GM12878 (cell line): ENCODE measurements around the gene CDC45. TPM values are rescaled to one million over a fixed set of nuclear protein-coding genes. Genes with fewer than 3 reads are reported as not detected.

Experiments
- ATAC-seq: fragments of 200-7000 bp; cut with Tn5 transposase; 3 replicates; pipeline ENCODE4 v1.9.1; 2020; ENCODE audit warnings: mild to moderate bottlenecking, moderate library complexity
- BruUV-seq: library from RNA; stranded (reverse); fragments of 400-500 nt; replicated peaks from 2 replicates; lab custom pipeline; 2021; lab: Mats Ljungman, UMichigan
- CTCF ChIA-PET: fragments of 300-600 bp; sonication (Branson Sonifier 250); formaldehyde crosslinking; extraction: SDS; loops from one replicate; lab custom pipeline; 2021; ENCODE audit warnings: inconsistent platforms; lab: Yijun Ruan, JAX
- POLR2A ChIA-PET: fragments of 350-600 bp; formaldehyde crosslinking; extraction: SDS; loops from one replicate; lab custom pipeline; 2021; ENCODE audit warnings: inconsistent platforms; lab: Charles Lee
- RAD21 ChIA-PET: fragments of 300-600 bp; sonication (Branson Sonifier 250); formaldehyde crosslinking; loops from one replicate; lab custom pipeline; 2023; ENCODE audit warnings: antibody characterized with exemption; ENCODE audit not compliant: unreplicated experiment; lab: Charles Lee
- SMC1A ChIA-PET: fragments of 300-600 bp; sonication (Branson Sonifier 250); formaldehyde crosslinking; loops from one replicate; lab custom pipeline; 2023; ENCODE audit not compliant: unreplicated experiment, uncharacterized antibody; lab: Charles Lee
- DNase-seq: peaks from one replicate; pipeline ENCODE4 v3.0.0-alpha.2; 2011; ENCODE audit warnings: low read depth, low spot score
- FAIRE-seq: peaks from 3 replicates; lab custom pipeline; 2011; peaks lifted over from hg19 to GRCh38; lab: Jason Lieb, UNC
- H2AFZ ChIP-seq: 2 replicates; pipeline ENCODE4 v1.6.0; 2011; ENCODE audit warnings: low read depth, low read length, control low read depth; ENCODE audit not compliant: control insufficient read depth
- H3K27ac ChIP-seq: 2 replicates; pipeline ENCODE4 v1.5.1; 2011; ENCODE audit warnings: control low read depth; ENCODE audit not compliant: control insufficient read depth, insufficient read depth
- H3K27me3 ChIP-seq, 2 experiments: replicated peaks in 1 of 2; 2 replicates each; pipeline versions ENCODE4 v1.6.0 to v1.6.1; 2011; ENCODE audit warnings: low read length in 1 of 2; ENCODE audit not compliant: control insufficient read depth in 2 of 2, insufficient read depth in 2 of 2
- H3K36me3 ChIP-seq, 2 experiments: 2 replicates each; pipeline ENCODE4 v1.5.1; 2011; ENCODE audit warnings: low read length in 1 of 2; ENCODE audit not compliant: control insufficient read depth in 2 of 2, insufficient read depth in 2 of 2
- H3K4me1 ChIP-seq: 2 replicates; pipeline ENCODE4 v1.6.1; 2011; ENCODE audit warnings: mild to moderate bottlenecking, low read length, moderate library complexity, mixed read lengths; ENCODE audit not compliant: control insufficient read depth, insufficient read depth
- H3K4me2 ChIP-seq: 2 replicates; pipeline ENCODE4 v1.6.0; 2011; ENCODE audit warnings: control low read depth; ENCODE audit not compliant: control insufficient read depth, insufficient read depth
- H3K4me3 ChIP-seq: fragments of 200-600 bp; sonication (generic); 2 replicates; pipeline ENCODE4 v1.5.1; 2016
- H3K79me2 ChIP-seq: 2 replicates; pipeline ENCODE4 v1.6.0; 2011; ENCODE audit warnings: low read length; ENCODE audit not compliant: control insufficient read depth, insufficient read depth
- H3K9ac ChIP-seq: 2 replicates; pipeline ENCODE4 v1.8.0; 2011; ENCODE audit warnings: low read length, control low read depth, mixed read lengths; ENCODE audit not compliant: control insufficient read depth, insufficient read depth
- H3K9me3 ChIP-seq: replicated peaks from 3 replicates; pipeline ENCODE4 v1.5.1; 2011; ENCODE audit warnings: mild to moderate bottlenecking, low read length; ENCODE audit not compliant: control insufficient read depth, insufficient read depth
- H4K20me1 ChIP-seq: 2 replicates; pipeline ENCODE4 v1.6.0; 2011; ENCODE audit not compliant: control insufficient read depth, insufficient read depth
- BMI1 ChIP-seq: fragments of 450-650 bp; IDR thresholded peaks from 2 replicates; pipeline ENCODE4 v1.6.1; 2016; ENCODE audit warnings: mild to moderate bottlenecking, moderate library complexity, borderline replicate concordance
- CHD4 ChIP-seq: fragments of 200-600 bp; sonication (generic); IDR thresholded peaks from 2 replicates; pipeline ENCODE4 v1.6.1; 2016; ENCODE audit warnings: mild to moderate bottlenecking
- CREM ChIP-seq: IDR thresholded peaks from 2 replicates; pipeline ENCODE4 v1.6.1; 2014; ENCODE audit warnings: antibody characterized with exemption, low read depth
- EGR1 ChIP-seq, 2 experiments: IDR thresholded peaks; 1 replicate in 1 of 2; 2 replicates in 1 of 2; pipeline ENCODE4 v1.6.1; 2011 to 2012; ENCODE audit warnings: low read depth in 2 of 2, low read length in 2 of 2, borderline replicate concordance in 1 of 2, mild to moderate bottlenecking in 1 of 2, moderate library complexity in 1 of 2
- HDAC6 ChIP-seq: fragments of 200-600 bp; sonication (generic); IDR thresholded peaks from one replicate; pipeline ENCODE4 v1.8.0; 2017; ENCODE audit warnings: antibody characterized with exemption; ENCODE audit not compliant: unreplicated experiment
- JUNB ChIP-seq: IDR thresholded peaks from 2 replicates; pipeline ENCODE4 v1.6.1; 2016; ENCODE audit warnings: antibody characterized with exemption, mild to moderate bottlenecking
- NFYB ChIP-seq: IDR thresholded peaks from 2 replicates; pipeline ENCODE4 v1.6.1; 2011; ENCODE audit warnings: low read depth, mild to moderate bottlenecking, low read length, improper control_type of control experiment, moderate library complexity; ENCODE audit not compliant: insufficient read depth
- NRF1 ChIP-seq: conservative IDR thresholded peaks from 2 replicates; pipeline ENCODE4 v1.6.1; 2011; ENCODE audit warnings: mild to moderate bottlenecking, low read depth, low read length, improper control_type of control experiment
- RBBP5 ChIP-seq: fragments of 200-600 bp; sonication (generic); conservative IDR thresholded peaks from 2 replicates; pipeline ENCODE4 v1.6.1; 2016
- WGBS: methylation state at CpG from one replicate; pipeline ENCODE4 v1.1.6; 2016; ENCODE audit warnings: low lambda C conversion rate; ENCODE audit not compliant: insufficient replicate concordance, insufficient coverage; ENCODE audit errors: missing lambda C conversion rate; 5-methylcytosine and 5-hydroxymethylcytosine counted together
- in situ Hi-C: fragments of 300-500 bp; cut with MboI; formaldehyde crosslinking; loops from 9 replicates; pipeline ENCODE4 v1.14.3; 2018; ENCODE audit warnings: mixed read lengths
- intact Hi-C: fragments of 100-400 bp; cut with micrococcal nuclease; formaldehyde crosslinking; loops from one replicate; pipeline ENCODE4 v1.14.2; 2022; ENCODE audit not compliant: unreplicated experiment
- polyA plus RNA-seq, 11 experiments: library from polyadenylated mRNA; depleted of rRNA in 4 of 11; unstranded in 6 of 11; stranded (reverse) in 5 of 11; fragments of >200 nt; fragmentation: Nextera tagmentation in 4 of 11; fragmentation: Illumina TruSeq in 1 of 11; extraction: Ambion mirVana in 4 of 11; extraction: Trizol in 1 of 11; gene quantifications; 1 replicate in 1 of 11; 2 replicates in 10 of 11; pipeline versions ENCODE4 v1.2.1 to v1.2.3, GENCODE V29; 2011 to 2016; ENCODE audit warnings: inconsistent platforms in 2 of 11, missing spikeins in 2 of 11, low read depth in 1 of 11
- total RNA-seq, 4 experiments: library from RNA; depleted of rRNA in 3 of 4; stranded (reverse); fragments of >200 nt in 3 of 4; fragmentation: Illumina TruSeq in 1 of 4; extraction: Trizol in 1 of 4; gene quantifications; 2 replicates each; pipeline versions ENCODE4 v1.2.1 to v1.2.3, GENCODE V29; 2013 to 2021
- TF ChIP-seq, protein P1 (sequence below): IDR thresholded peaks from 2 replicates; pipeline ENCODE4 v1.6.1; 2011; ENCODE audit warnings: borderline replicate concordance, low read depth, mild to moderate bottlenecking, moderate library complexity, mixed read lengths, low read length; ENCODE audit not compliant: insufficient read depth; ENCODE audit errors: extremely low read length
- TF ChIP-seq, protein P2 (sequence below): fragments of 450-650 bp; IDR thresholded peaks from 2 replicates; pipeline ENCODE4 v1.6.1; 2014; ENCODE audit warnings: mild to moderate bottlenecking
- TF ChIP-seq, protein P3 (sequence below): fragments of 150-350 bp; IDR thresholded peaks from 2 replicates; pipeline ENCODE4 v1.6.1; 2016; ENCODE audit warnings: low read depth, low read length

CDC45 gene
- total and polyA plus RNA-seq, 10 of the 15 experiments (the other 5 are each of a cell fraction or from before 2014, with no cell fraction given) = 40.8 to 88.5 (median 54.2) TPM

DNA sequence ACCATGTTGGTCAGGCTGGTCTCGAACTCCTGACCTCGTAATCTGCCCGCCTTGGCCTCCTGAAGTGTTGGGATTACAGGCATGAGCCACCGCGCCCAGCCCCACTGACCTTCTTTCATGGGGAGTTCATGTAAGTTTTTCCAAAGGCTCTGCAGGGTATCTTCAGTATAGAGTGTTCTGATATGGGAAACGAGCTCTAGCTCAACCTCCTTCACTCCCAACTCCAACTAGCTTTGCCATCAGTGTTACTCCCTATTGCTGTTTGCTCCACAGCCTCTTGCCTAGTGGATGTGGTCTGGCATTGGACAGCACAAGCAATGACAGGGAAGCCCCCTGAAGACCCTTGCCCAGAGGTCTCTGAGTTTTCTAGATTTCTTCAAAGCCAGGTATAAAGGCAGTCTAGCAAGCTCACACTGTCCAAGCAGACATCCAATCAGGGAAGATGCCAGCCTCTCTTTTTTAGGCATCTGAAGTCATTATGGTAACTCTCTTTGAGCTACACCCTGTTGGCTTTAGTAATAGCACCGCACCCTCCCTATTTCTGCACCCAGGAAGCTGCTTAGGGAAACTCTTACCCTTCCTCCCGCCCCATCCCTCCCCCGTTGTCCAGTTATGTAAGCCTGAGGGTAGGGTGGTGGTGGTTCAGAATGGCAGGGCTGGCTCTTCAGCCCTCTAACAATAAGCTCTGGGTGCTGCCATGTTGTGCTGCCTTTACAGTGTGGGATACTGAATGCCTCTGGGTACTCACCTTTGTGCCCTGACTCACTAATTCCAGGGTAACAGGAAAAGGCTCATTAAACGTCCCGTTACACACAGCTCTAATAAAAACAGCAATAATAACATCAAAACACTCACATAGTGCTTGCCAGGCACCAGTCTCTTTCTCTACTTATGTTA, 85.9 kb downstream of the CDC45 start:
- Histone ChIP-seq H3K9ac (no peak overlapping the region), H3K4me1 (no peaks in the 10 kb centered on the region), H3K9me3 (no peaks in the 10 kb centered on the region; the same call in 2 of the 3 replicates), H4K20me1 (no peaks in the 10 kb centered on the region), H2AFZ (no peak overlapping the region), H3K27me3 (no peaks in the 10 kb centered on the region), H3K27ac (no peak overlapping the region), H3K4me2 (no peak overlapping the region), H3K79me2 (no peaks in the 10 kb centered on the region), H3K36me3 (no peaks in the 10 kb centered on the region), H3K4me3 (no peak overlapping the region)
- DNase-seq = no peak
- BruUV-seq = no TSS peak
- ChIA-PET POLR2A (no interaction called here), CTCF (interaction anchor here (1.6 kb wide), 1 partner anchor 64 kb away, joined by 5 read pairs; no protein-coding TSS in a partner anchor), RAD21 (no interaction called here), SMC1A (no interaction called here)
- in situ Hi-C loops = loop anchor here (5.0 kb wide), 1 partner anchor 48 kb away; no protein-coding TSS in a partner anchor
- no peak for ATAC-seq
- TF ChIP-seq NFYB (no peak), HDAC6 (no peak), BMI1 (no peak), CREM (no peak), CHD4 (no peak), NRF1 (no peak), EGR1 (IDR thresholded peaks at IDR 0.05; ENCODE audit: borderline replicate concordance in 1 of 2, low read depth in 2 of 2, low read length in 2 of 2) (no peak), RBBP5 (no peak), JUNB (no peak)
- TF ChIP-seq, protein P1, sequence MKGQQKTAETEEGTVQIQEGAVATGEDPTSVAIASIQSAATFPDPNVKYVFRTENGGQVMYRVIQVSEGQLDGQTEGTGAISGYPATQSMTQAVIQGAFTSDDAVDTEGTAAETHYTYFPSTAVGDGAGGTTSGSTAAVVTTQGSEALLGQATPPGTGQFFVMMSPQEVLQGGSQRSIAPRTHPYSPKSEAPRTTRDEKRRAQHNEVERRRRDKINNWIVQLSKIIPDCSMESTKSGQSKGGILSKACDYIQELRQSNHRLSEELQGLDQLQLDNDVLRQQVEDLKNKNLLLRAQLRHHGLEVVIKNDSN = no peak
- TF ChIP-seq, protein P2, sequence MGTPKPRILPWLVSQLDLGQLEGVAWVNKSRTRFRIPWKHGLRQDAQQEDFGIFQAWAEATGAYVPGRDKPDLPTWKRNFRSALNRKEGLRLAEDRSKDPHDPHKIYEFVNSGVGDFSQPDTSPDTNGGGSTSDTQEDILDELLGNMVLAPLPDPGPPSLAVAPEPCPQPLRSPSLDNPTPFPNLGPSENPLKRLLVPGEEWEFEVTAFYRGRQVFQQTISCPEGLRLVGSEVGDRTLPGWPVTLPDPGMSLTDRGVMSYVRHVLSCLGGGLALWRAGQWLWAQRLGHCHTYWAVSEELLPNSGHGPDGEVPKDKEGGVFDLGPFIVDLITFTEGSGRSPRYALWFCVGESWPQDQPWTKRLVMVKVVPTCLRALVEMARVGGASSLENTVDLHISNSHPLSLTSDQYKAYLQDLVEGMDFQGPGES = no peak
- TF ChIP-seq, protein P3, sequence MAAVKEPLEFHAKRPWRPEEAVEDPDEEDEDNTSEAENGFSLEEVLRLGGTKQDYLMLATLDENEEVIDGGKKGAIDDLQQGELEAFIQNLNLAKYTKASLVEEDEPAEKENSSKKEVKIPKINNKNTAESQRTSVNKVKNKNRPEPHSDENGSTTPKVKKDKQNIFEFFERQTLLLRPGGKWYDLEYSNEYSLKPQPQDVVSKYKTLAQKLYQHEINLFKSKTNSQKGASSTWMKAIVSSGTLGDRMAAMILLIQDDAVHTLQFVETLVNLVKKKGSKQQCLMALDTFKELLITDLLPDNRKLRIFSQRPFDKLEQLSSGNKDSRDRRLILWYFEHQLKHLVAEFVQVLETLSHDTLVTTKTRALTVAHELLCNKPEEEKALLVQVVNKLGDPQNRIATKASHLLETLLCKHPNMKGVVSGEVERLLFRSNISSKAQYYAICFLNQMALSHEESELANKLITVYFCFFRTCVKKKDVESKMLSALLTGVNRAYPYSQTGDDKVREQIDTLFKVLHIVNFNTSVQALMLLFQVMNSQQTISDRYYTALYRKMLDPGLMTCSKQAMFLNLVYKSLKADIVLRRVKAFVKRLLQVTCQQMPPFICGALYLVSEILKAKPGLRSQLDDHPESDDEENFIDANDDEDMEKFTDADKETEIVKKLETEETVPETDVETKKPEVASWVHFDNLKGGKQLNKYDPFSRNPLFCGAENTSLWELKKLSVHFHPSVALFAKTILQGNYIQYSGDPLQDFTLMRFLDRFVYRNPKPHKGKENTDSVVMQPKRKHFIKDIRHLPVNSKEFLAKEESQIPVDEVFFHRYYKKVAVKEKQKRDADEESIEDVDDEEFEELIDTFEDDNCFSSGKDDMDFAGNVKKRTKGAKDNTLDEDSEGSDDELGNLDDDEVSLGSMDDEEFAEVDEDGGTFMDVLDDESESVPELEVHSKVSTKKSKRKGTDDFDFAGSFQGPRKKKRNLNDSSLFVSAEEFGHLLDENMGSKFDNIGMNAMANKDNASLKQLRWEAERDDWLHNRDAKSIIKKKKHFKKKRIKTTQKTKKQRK = no peak
- WGBS = 50% methylated on average over 11 of the region's 11 CpGs
- intact Hi-C loops = no loop called here
- FAIRE-seq = no peak
